Stimulated activated CD8-positive, alpha-beta memory T cell treated with anti-CD3 and anti-CD28 coated beads, Interleukin-7, amount 100 ng/mL, for 1 hour (primary cell): ENCODE results near the gene PSEN1.
"Not testable (repeated sequence)": the region's sequence is repeated elsewhere in the genome, so short reads cannot be mapped to it uniquely, and the experiment has no call there.

Source experiments
- DNase-seq, 2 donors: peaks; one replicate each; pipeline ENCODE4 v3.0.0-alpha.2; 2020; ENCODE audit warnings: low read depth in 2 of 2

PSEN1 gene

GRCh38 chr14:73166399-73166798, 30.1 kb downstream of the PSEN1 start:
- DNase-seq, result no peak

- DNase-seq, result no peak
Observed at GRCh38 chr14:73167727-73168126, 31.4 kb downstream of the PSEN1 start.

GRCh38 chr14:73168274-73168673, 32.0 kb downstream of the PSEN1 start:
- DNase-seq, result no peak

GRCh38 chr14:73168691-73169090, 32.4 kb downstream of the PSEN1 start:
- DNase-seq, result no peak

- not testable (repeated sequence) for DNase-seq
Observed at GRCh38 chr14:73169855-73170254, 33.5 kb downstream of the PSEN1 start.

- DNase-seq, result no peak
Observed at GRCh38 chr14:73170686-73171085, 34.4 kb downstream of the PSEN1 start.

- DNase-seq, result no peak
Observed at GRCh38 chr14:73172500-73172899, 36.2 kb downstream of the PSEN1 start.

GRCh38 chr14:73173092-73173735, 36.9 kb downstream of the PSEN1 start:
- DNase-seq, result no peak

GRCh38 chr14:73176685-73177084, 40.4 kb downstream of the PSEN1 start:
- no peak for DNase-seq

- DNase-seq, result no peak
Observed at GRCh38 chr14:73180385-73180805, 44.1 kb downstream of the PSEN1 start.

- not testable (repeated sequence) for DNase-seq
Observed at GRCh38 chr14:73180969-73181368, 44.7 kb downstream of the PSEN1 start.

- DNase-seq, result no peak
Observed at GRCh38 chr14:73188501-73188911, 52.2 kb downstream of the PSEN1 start.

GRCh38 chr14:73189651-73190050, 53.3 kb downstream of the PSEN1 start:
- DNase-seq, result no peak

GRCh38 chr14:73191441-73191840, 55.1 kb downstream of the PSEN1 start:
- DNase-seq, result no peak

- not testable (repeated sequence) for DNase-seq
Observed at GRCh38 chr14:73194306-73194705, 58.0 kb downstream of the PSEN1 start.

GRCh38 chr14:73198253-73198652, 61.9 kb downstream of the PSEN1 start:
- no peak for DNase-seq

- DNase-seq, result no peak
Observed at GRCh38 chr14:73203527-73203926, 67.2 kb downstream of the PSEN1 start.

- DNase-seq, result no peak
Observed at GRCh38 chr14:73207615-73208014, 71.3 kb downstream of the PSEN1 start.

GRCh38 chr14:73208390-73208789, 72.1 kb downstream of the PSEN1 start:
- no peak for DNase-seq

GRCh38 chr14:73208846-73209245, 72.5 kb downstream of the PSEN1 start:
- no peak for DNase-seq

GRCh38 chr14:73209953-73210352, 73.6 kb downstream of the PSEN1 start:
- no peak for DNase-seq

- DNase-seq, result no peak
Observed at GRCh38 chr14:73211251-73212040, 75.1 kb downstream of the PSEN1 start.

GRCh38 chr14:73216030-73216429, 79.7 kb downstream of the PSEN1 start:
- DNase-seq, result no peak
